ENCODE measurements around the gene INPP5A. TPM values are rescaled to one million over a fixed set of nuclear protein-coding genes. Genes with fewer than 3 reads are reported as not detected.

INPP5A gene
- total RNA-seq, 4 donors from 2014 or later, result 16.9 to 58.2 (median 29.5) TPM

DNA sequence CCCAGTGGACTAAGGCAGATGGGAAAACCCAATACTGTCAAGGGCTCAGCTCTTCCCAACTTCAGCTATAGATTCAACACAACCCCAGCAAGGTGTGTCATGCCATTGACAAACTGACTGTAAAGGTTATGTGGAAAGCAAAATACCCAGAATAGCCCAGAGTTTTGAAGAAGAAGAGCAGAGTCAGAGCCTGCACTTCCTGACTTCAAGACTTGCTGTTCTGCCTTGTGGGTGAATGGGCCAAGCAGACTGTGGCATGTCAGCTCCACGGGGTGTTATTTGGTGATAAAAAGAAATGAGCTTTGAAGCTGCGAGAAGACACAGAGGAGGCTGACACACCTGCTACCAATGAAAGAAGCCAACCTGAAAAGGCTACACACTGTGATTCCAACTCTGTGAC is 158.6 kb downstream of the INPP5A start:
- no peak overlapping the region for H3K27ac ChIP-seq
- WGBS, 2 donors, result 67 to 85% methylated on average over 2 of the region's 2 CpGs
- H3K4me3 ChIP-seq, result no peak overlapping the region
- H3K4me1 ChIP-seq, result peaks cover 0 to 15% (median 0%) of the 10 kb centered on the region in 3 donors
- DNase-seq, result no peak
- TF ChIP-seq POLR2A (IDR thresholded peaks at IDR 0.05) (no peak), CTCF (IDR thresholded peaks at IDR 0.05) (no peak)
- H3K36me3 ChIP-seq, result peaks cover 0 to 46% (median 0%) of the 10 kb centered on the region in 3 donors
- intact Hi-C loops (cut with DNase I), result no loop called here
- H3K27me3 ChIP-seq, result no peaks in the 10 kb centered on the region
- H3K9me3 ChIP-seq, result no peaks in the 10 kb centered on the region

GRCh38 chr10:132696728-132697577 is 159.4 kb downstream of the INPP5A start:
- peaks cover 0 to 44% (median 0%) of the 10 kb centered on the region in 3 donors for H3K36me3 ChIP-seq
- DNase-seq, result no peak
- no peak overlapping the region for H3K4me3 ChIP-seq
- H3K27me3 ChIP-seq, result no peaks in the 10 kb centered on the region
- intact Hi-C loops (cut with DNase I), result no loop called here
- H3K9me3 ChIP-seq, result no peaks in the 10 kb centered on the region
- TF ChIP-seq POLR2A (IDR thresholded peaks at IDR 0.05), result no peak
- TF ChIP-seq CTCF (IDR thresholded peaks at IDR 0.05), result no peak
- peaks cover 0 to 15% (median 0%) of the 10 kb centered on the region in 3 donors for H3K4me1 ChIP-seq
- WGBS, 2 donors, result 95 to 98% methylated on average over 6 to 9 of the region's 13 CpGs
- H3K27ac ChIP-seq, result no peak overlapping the region

DNA sequence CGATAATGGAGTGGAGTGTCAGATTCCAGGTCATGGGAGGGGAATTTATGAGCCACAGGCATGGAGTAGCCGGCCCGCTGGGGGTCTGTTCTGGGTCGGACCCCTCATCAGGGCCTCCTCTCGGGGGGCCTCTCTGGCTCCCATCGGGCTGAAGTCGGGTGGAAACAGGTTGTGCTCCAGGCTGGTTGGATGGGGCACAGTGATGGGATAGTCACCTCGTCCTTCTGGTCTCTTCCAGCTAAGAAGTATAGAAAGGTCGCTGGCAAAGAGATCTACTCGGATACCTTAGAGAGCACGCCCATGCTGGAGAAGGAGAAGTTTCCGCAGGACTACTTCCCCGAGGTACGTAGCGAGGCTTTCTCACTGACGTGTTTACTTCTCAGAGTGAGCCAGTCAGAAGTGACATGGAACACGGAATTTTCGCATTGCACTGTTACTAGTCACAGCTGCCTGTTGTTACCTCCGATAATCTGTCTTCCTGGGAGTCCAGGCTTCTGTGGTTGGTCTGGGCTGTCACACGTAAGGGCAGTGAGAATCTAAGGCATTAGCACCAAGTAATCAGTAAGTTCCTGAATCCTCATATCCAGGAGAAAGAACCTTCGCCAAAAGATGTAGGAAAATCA is 160.1 kb downstream of the INPP5A start:
- Histone ChIP-seq H3K4me3 (no peak overlapping the region), H3K27ac (no peak overlapping the region), H3K4me1 (peaks cover 0 to 16% (median 0%) of the 10 kb centered on the region in 3 donors), H3K36me3 (peaks cover 0 to 46% (median 0%) of the 10 kb centered on the region in 3 donors), H3K27me3 (no peaks in the 10 kb centered on the region), H3K9me3 (no peaks in the 10 kb centered on the region)
- 87% methylated on average over 18 to 19 of the region's 21 CpGs for WGBS, 2 donors
- TF ChIP-seq CTCF (IDR thresholded peaks at IDR 0.05) (no peak), POLR2A (IDR thresholded peaks at IDR 0.05) (no peak)
- intact Hi-C loops (cut with DNase I), result no loop called here
- DNase-seq, result no peak

GRCh38 chr10:132698211-132698751 is 160.7 kb downstream of the INPP5A start:
- H3K9me3 ChIP-seq, result no peaks in the 10 kb centered on the region
- no peak overlapping the region for H3K27ac ChIP-seq
- H3K4me3 ChIP-seq, result no peak overlapping the region
- H3K27me3 ChIP-seq, result no peaks in the 10 kb centered on the region
- no peak for DNase-seq
- H3K4me1 ChIP-seq, result peaks cover 0 to 19% (median 0%) of the 10 kb centered on the region in 3 donors
- TF ChIP-seq POLR2A (IDR thresholded peaks at IDR 0.05), result no peak
- no peak for TF ChIP-seq CTCF (IDR thresholded peaks at IDR 0.05)
- WGBS, 2 donors, result 91 to 92% methylated on average over 12 to 19 of the region's 24 CpGs
- intact Hi-C loops (cut with DNase I), result no loop called here
- peaks cover 0 to 52% (median 0%) of the 10 kb centered on the region in 3 donors for H3K36me3 ChIP-seq
